Stimulated activated CD4-positive, alpha-beta T cell treated with anti-CD3 and anti-CD28 coated beads, Interleukin-1b, Interleukin-23, amount 100 ng/mL, for 1 hour (primary cell): ENCODE measurements around the gene VPS37C.
A peak's percentile ranks its signal among the peaks of the same experiment; 100 is the strongest.
"Not testable (repeated sequence)": the region's sequence is repeated elsewhere in the genome, so short reads cannot be mapped to it uniquely, and the experiment has no call there.

ENCODE experiments used
- DNase-seq, 2 donors: peaks; one replicate each; pipeline ENCODE4 v3.0.0-alpha.2; 2020; ENCODE audit warnings: low read depth in 2 of 2

VPS37C gene

GRCh38 chr11:61095021-61095420 lies 66.2 kb downstream of the VPS37C start:
- DNase-seq, result no peak

DNA sequence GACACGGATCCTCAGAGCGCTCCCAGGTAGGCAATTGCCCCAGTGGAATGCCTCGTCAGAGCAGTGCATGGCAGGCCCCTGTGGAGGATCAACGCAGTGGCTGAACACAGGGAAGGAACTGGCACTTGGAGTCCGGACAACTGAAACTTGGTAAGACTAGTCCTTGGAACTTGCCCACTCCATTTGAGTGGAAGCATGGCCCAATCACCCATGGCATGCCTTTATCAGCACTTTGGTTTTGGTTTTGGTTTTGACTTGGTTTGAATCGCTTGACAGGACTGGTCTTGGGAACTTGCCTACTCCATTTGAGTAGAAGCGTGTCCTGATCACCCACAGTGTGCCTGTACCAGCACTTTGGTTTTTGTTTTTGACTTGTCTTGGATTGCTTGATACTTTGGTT lies 67.1 kb downstream of the VPS37C start:
- not testable (repeated sequence) for DNase-seq

GRCh38 chr11:61092908-61093763 lies 68.1 kb downstream of the VPS37C start:
- no peak for DNase-seq

DNA sequence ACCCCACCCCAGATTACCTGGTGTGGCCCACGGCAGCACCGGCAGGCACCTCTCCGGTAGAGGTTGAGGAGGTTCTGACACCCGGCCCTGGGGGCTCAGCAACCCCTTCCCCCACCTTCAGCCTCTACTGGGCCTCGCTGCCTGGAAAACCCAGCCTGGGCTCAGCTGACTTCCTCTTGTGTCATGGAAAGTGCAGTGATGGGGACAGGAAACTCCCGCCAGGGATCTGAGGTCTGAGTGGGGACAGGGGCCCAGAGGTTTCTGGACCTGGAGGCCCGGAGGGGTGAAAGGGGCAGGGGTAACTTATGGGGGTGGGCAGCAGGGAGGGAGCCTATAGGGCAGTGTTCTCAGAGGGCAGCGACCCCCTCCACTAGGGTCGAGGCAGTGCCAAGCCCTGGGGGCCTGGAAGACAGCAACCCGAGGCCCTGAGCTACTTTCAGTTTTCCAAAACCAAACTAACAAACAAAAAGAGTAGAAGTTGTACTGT lies 68.9 kb downstream of the VPS37C start:
- peak in 1 of 2 donors; percentile 39 for DNase-seq

DNA sequence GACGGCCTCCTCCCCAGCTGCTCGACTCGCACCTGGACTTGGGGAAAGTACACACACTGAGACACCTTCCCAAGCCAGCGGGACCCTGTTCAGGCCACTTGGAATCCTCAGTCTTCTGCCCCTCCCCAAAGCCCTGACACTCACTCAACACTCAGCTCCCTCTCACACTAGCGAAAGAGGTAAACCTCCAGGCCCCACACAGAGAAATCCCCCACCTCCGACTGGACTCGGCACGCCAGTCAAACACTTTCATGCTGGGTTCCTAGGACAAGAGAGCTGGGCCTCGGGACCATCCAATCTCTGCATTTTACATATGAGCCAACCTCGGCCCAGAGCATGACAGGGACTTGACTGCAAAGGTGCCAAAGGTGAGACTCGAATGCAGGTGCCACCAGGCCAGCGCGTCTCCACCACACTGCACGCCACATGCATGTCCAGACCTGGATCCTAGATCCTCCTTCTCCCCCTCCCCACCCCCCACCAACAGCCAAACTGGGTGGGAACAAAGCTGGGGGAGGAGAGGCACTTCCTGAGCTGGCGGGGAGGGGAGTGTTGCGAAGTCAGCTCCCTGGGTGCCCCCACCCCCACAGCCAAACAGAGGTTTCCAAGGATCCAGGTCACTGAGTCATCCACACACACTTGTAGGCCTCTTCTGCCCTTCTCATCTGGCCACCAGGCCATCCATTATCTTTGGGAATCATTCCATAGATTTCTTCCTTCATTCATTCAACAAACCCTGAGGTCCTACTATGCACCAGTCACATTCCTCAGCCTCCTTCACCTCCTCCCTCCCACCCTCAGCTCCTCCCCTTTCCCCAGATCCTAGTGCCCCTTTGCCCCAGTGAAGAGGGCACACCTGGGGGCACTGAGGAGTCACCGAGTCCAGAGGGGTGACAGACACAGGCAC lies 69.6 kb downstream of the VPS37C start:
- DNase-seq, result no peak

GRCh38 chr11:61090982-61091372 lies 70.2 kb downstream of the VPS37C start:
- no peak for DNase-seq

GRCh38 chr11:61090521-61090920 lies 70.7 kb downstream of the VPS37C start:
- no peak for DNase-seq

GRCh38 chr11:61089806-61090491 lies 71.3 kb downstream of the VPS37C start:
- no peak for DNase-seq

DNA sequence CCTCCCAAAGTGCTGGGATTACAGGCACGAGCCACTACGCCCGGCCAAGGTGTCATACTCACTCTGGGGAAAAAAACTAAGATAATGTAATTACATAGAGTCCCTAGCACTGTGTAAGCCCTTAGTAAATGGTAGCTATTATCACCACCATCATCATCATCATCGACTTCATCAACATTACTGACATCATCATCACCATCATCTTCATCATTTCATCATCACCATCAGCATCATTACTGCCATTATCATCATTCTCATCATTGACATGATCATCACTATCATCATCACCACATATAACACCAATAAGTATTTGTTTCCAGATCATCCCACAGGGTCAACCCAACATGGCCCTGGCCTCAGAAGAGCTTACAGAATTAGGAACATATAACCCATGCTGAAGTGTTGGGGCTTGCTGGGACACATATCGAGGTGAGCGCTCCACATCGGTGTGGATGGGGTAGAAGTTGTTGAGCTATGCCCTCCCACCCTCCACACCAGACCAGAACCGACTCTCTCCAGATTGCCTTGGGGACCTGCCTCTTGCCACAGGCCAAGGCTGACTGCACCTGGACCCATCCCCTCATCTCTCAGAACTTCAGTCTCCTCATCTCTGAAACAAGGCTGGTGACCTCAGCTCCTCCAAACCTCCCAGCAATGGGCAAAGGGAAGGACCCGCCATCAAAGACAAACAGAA lies 73.7 kb downstream of the VPS37C start:
- no peak for DNase-seq

GRCh38 chr11:61083601-61084147 lies 77.6 kb downstream of the VPS37C start:
- no peak for DNase-seq

- no peak for DNase-seq
These were observed 78.2 kb downstream of the VPS37C start for GRCh38 chr11:61082931-61083531.

- no peak for DNase-seq
These were observed 79.0 kb downstream of the VPS37C start for GRCh38 chr11:61082062-61082870.

DNA sequence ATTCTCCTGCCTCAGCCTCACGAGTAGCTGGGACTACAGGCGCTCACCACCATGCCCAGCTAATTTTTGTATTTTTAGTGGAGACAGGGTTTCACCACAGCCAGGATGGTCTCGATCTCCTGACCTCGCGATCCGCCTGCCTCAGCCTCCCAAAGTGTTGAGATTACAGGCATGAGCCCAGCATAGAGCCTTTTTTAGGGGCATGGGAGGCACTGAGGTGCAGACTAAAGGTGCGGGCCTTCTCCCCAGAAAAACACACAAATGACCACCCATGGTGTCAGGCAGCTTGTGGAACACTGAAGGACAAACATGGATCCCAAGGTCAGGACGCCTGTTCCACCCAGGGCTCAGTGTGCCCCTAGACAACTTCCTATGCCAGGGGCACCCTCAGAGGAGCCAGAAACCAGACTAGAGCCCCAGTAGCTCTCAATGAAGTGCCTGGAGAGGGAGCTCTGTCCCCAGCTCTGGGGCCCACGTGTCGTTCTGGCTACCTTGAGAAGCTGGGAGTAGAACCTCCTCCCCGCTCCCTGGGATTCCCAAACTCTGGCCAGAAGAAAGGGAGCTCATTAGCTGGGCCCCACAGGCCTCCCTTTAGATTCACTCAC lies 80.1 kb downstream of the VPS37C start:
- no peak for DNase-seq

DNA sequence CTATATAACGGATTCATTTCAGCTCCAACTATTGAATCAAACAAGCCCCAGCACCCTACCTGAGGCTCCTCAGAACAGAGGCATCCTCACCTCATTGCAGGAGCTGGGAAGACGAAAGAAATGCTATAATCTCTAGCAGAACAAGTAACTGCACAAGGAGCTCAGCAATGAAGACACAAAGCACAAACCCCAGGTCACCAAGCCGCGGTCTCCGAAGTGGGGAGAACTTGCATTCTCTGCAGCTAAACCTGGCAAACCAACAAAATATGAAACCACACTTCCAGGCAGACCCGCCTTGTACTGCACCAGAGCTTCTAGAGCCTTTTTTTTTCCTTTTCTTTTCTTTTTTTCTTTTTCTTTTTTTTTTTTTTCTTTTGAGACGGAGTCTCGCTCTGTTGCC lies 80.7 kb downstream of the VPS37C start:
- no peak for DNase-seq
